ENCODE measurements around the gene LARP7.

DNA sequence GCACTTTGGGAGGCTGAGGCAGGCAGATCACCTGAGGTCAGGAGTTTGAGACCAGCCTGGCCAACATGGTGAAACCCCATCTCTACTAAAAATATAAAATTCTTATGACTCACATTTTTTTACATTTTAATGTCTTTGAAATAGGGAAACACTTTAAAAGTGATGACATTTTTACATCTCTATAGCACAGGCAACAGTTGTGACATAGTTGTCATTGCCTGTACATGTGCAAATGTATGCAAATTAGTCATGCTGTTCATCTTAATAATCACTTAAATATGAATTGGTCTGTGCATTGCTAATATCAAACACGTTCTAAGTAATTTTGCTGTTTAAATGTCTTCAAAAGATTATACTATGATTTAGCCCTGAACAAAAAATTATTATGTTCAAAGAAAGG lies 42.0 kb upstream of the LARP7 start:
- TF ChIP-seq CTCF (IDR thresholded peaks at IDR 0.05) (no peak), POLR2A (IDR thresholded peaks at IDR 0.05) (no peak)

Measured in adrenal gland (tissue), 5 donors.